Fibroblast of pulmonary artery (primary cell): ENCODE measurements around the gene VDAC1.
"Not testable (repeated sequence)": the region's sequence is repeated elsewhere in the genome, so short reads cannot be mapped to it uniquely, and the experiment has no call there.

Experiments used
- DNase-seq: peaks from one replicate; pipeline ENCODE4 v3.0.0-alpha.2; 2010; ENCODE audit warnings: low read depth
- H3K4me3 ChIP-seq: replicated peaks from 2 replicates; pipeline ENCODE4 v1.5.1; 2011; ENCODE audit warnings: low read depth, mild to moderate bottlenecking, control low read depth, low read length, moderate library complexity
- TF ChIP-seq, protein P1 (sequence below): IDR thresholded peaks from 2 replicates; pipeline ENCODE4 v1.5.1; 2011; ENCODE audit warnings: mild to moderate bottlenecking, control low read depth, low read length, inconsistent platforms; ENCODE audit errors: missing control alignments

Gene VDAC1

DNA sequence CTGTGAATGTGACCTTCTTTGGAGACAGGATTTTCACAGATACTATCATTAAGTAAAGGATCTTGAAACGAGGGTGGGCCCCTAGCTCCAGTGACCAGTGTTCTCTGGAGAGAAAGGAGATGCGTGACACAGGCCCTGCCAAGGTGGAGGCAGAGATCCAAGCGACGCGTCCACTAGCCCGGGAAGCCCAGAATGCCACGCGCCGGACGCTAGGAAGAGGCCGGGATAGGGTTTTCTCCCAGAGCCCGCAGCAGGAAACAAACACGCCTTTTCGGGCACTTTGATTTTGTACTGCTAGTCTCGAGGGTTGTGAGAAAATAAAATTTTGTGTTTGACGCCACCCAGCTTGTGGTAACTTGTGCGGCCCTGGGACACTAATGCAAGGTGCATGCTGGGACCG is 29.6 kb upstream of the VDAC1 start:
- no peak overlapping the region for H3K4me3 ChIP-seq
- TF ChIP-seq, protein P1, sequence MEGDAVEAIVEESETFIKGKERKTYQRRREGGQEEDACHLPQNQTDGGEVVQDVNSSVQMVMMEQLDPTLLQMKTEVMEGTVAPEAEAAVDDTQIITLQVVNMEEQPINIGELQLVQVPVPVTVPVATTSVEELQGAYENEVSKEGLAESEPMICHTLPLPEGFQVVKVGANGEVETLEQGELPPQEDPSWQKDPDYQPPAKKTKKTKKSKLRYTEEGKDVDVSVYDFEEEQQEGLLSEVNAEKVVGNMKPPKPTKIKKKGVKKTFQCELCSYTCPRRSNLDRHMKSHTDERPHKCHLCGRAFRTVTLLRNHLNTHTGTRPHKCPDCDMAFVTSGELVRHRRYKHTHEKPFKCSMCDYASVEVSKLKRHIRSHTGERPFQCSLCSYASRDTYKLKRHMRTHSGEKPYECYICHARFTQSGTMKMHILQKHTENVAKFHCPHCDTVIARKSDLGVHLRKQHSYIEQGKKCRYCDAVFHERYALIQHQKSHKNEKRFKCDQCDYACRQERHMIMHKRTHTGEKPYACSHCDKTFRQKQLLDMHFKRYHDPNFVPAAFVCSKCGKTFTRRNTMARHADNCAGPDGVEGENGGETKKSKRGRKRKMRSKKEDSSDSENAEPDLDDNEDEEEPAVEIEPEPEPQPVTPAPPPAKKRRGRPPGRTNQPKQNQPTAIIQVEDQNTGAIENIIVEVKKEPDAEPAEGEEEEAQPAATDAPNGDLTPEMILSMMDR, result no peak
- DNase-seq, result no peak

DNA sequence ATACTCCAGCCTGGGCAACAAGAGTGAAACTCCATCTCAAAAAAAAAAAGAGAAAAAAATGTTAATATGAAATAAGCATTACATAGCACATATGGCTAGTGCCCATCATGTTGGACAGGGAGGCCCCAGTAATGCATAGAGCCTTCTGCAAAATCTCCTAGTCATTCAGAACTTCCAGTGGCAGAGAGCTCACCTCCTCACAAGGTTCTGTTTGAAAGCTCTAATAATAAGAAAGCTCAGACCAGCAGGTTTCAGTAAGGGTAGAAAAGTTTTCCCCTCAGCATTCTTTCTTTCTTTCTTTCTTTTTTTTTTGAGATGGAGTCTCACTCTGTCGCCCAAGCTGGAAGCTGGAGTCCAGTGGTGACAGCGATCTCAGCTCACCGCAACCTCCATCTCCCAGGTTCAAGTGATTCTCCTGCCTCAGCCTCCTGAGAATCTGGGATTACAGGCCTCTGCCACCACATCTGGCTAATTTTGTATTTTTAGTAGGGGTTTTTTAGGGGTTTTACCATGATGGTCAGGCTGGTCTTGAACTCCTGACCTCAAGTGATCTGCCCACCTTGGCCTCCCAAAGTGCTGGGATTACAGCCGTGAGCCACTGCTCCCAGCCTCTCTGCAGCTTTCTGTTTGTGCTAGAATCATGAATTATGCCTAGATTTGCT is 25.7 kb upstream of the VDAC1 start:
- not testable (repeated sequence) for H3K4me3 ChIP-seq, DNase-seq

DNA sequence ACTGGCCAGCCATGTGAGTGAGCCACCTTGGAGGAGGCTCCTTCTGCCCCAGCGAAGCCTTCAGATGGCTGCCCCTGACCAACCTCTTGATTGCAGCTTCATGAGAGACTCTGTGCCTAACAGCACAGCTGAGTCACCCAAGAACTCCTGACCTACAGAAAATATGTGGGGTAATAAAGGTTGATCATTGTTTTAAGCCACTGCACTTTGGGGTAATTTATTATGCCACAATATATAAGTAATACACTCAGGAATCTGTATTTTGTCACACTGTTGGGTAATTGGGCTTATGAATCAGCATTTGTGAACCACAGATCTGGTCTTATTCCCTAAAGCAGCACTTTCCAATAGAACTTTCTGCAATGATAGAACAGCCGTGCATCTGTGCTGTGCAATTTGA is 24.4 kb upstream of the VDAC1 start:
- no peak overlapping the region for H3K4me3 ChIP-seq
- TF ChIP-seq, protein P1, result no peak
- peak; percentile 83 for DNase-seq

DNA sequence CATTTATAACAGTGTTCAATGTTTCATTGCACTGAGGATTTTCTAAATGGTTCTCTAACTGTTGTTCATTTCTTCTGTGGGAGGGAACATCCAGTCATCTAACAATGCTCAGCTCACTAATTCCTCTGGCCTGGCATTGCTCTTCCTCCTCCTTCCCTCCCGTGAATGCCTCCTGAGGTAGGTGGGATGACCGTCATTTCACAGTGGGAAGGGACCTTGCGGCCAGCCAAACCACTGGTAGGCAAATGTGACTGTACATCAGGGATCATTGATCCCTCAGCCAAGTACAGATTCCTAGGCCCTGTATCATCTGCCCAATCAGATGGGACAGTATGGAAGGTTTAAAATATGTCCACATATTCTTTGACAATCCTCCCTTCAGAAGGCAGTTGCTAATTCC is 23.7 kb upstream of the VDAC1 start:
- DNase-seq, result no peak
- TF ChIP-seq, protein P1, result no peak
- no peak overlapping the region for H3K4me3 ChIP-seq

DNA sequence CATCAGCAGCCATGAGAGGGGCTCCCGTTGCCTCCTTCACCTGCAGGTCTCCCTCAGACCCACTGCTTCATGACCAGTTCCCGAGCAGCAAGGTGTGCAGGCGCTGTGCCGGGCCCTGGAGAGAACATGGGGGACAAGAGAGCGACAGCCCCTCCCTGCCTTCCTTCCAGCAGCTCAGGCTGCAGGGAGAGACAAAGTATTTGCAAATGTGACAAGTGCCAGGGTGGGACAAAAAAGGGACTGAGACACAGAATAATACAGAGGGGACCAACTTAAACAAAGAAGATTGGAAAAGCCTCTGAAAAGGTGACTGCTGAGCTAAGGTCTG is 22.5 kb upstream of the VDAC1 start:
- TF ChIP-seq, protein P1, result no peak
- H3K4me3 ChIP-seq, result no peak overlapping the region
- no peak for DNase-seq

DNA sequence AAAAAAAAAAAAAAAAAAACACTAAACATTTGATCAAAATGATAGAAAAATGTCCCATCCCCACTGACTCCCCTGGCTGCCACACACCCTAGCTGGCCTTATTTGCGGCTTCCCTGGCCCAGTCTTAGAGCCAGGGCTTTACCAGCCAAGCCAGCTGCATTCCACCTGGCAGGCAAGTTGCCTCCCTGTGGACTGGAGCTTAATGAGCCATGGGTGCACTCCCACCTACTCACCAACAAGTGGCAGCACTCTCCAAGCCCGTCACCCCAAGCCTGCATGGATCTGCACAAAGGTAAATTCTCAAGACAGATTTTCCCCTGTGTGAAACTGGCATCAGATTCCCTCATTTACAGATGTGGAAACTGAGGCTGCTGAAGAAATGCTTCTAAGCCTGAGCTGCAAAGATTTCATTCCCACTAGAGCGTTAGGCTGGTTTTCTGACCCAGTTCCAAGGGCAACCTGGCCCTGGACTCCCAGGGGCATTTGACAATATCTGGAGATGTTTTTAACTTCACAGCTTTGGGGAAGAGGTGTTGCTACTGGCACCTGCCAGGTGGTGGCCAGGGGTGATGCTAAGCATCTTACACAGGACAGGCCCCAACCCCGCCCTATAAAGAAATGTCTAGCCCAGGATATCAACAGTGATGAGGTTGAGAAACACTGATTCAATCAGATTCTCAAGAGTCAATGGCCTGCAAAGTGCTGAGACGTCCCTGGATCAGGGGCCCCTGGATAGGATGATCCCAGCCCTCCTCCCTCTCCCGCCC is 21.9 kb upstream of the VDAC1 start:
- DNase-seq, result peak; percentile 74
- TF ChIP-seq, protein P1, result peak; percentile 59
- no peak overlapping the region for H3K4me3 ChIP-seq

DNA sequence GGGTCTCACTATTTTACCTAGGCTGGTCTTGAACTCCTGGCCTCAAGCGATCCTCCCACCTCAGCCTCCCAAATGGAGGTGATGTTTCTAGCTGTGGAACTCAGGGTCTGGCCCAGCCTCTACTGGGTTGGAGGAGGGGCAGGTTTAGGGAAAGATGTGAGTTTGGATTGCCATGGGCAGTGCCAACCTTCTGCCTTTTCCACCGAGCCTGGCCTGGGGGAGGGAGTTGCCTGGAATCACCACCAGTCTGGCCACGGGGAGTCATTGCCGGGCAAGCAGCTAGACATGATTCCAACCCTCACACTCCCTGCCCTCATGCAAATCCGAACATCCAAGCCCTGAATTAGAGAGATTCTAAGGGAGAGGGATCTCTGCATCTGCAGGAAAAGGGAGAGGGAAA is 21.0 kb upstream of the VDAC1 start:
- DNase-seq, result no peak
- TF ChIP-seq, protein P1, result no peak
- no peak overlapping the region for H3K4me3 ChIP-seq
